B cell (primary cell): ENCODE measurements around the gene SNAPC4.

Experiments used
- EZH2 ChIP-seq: IDR thresholded peaks from 2 replicates; pipeline ENCODE4 v1.6.1; 2012; ENCODE audit warnings: borderline replicate concordance, low read depth, mild to moderate bottlenecking, moderate library complexity, low read length; ENCODE audit not compliant: insufficient read depth, poor library complexity, severe bottlenecking
- TF ChIP-seq, protein P1 (sequence below): fragments of 200-600 bp; IDR thresholded peaks from one replicate; pipeline ENCODE4 v1.8.0; 2022; ENCODE audit warnings: antibody characterized with exemption, mild to moderate bottlenecking

DNA sequence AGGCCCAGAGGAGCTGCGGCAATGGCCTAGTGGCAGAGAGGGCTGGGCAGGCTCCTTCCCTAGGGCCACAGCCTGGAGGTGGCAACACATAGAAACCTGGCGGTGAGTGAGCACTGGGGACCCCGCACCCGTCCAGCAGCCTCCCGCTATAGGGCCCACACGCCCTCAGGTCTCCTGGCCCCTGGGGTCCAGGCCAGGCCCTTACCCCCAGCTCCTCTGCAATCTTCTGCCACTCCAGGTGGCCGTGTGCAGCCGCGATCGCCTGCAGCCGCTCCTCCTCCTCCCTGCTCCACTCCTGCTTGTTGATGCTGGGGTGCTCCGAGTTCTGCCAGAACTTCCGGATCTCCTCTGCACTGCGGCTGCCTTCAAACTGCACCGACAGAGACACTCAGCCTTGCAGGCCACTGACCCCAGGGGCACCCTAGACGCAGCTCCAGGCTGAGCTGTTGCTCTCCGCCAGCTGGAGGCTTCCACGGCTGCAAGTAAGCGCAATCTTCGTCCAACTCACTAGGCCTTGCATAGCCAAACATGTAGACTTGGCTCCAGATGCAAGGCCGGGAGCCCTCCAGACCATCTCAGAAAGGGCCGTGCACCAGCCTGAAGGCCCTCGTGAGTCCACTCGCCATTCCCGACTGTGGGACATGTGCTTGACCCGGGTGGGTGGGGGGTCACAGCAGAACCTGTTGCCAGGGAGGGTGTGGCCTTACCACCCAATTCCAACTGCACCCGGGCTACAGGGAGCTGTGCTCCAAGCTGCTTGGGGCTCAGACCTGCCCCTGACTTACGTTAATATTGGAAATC is 8.0 kb downstream of the SNAPC4 start:
- TF ChIP-seq, protein P1, sequence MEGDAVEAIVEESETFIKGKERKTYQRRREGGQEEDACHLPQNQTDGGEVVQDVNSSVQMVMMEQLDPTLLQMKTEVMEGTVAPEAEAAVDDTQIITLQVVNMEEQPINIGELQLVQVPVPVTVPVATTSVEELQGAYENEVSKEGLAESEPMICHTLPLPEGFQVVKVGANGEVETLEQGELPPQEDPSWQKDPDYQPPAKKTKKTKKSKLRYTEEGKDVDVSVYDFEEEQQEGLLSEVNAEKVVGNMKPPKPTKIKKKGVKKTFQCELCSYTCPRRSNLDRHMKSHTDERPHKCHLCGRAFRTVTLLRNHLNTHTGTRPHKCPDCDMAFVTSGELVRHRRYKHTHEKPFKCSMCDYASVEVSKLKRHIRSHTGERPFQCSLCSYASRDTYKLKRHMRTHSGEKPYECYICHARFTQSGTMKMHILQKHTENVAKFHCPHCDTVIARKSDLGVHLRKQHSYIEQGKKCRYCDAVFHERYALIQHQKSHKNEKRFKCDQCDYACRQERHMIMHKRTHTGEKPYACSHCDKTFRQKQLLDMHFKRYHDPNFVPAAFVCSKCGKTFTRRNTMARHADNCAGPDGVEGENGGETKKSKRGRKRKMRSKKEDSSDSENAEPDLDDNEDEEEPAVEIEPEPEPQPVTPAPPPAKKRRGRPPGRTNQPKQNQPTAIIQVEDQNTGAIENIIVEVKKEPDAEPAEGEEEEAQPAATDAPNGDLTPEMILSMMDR = no peak
- no peak for TF ChIP-seq EZH2
